DND-41 (cell line): ENCODE measurements around the gene SGCE.

Source experiments
- ATAC-seq: fragments of 200-7000 bp; cut with Tn5 transposase; 3 replicates; pipeline ENCODE4 v1.9.1; 2021; ENCODE audit warnings: low read depth; ENCODE audit not compliant: insufficient read depth
- DNase-seq: peaks from one replicate; pipeline ENCODE4 v3.0.0-alpha.2; 2020
- H2AFZ ChIP-seq: 2 replicates; pipeline ENCODE4 v1.6.0; 2012; ENCODE audit warnings: low read depth, low read length
- H3K27ac ChIP-seq: 2 replicates; pipeline ENCODE4 v1.5.1; 2012; ENCODE audit warnings: low read length, inconsistent platforms
- H3K27me3 ChIP-seq: fragments of 200-600 bp; sonication (generic); 2 replicates; pipeline ENCODE4 v1.6.0; 2012; ENCODE audit warnings: low read length, mild to moderate bottlenecking, inconsistent platforms; ENCODE audit not compliant: insufficient read depth, poor library complexity
- H3K36me3 ChIP-seq: 2 replicates; pipeline ENCODE4 v1.5.1; 2012; ENCODE audit warnings: low read length, inconsistent platforms; ENCODE audit not compliant: insufficient read depth
- H3K4me1 ChIP-seq: 2 replicates; pipeline ENCODE4 v1.5.1; 2012; ENCODE audit warnings: mild to moderate bottlenecking, low read length; ENCODE audit not compliant: insufficient read depth
- H3K4me2 ChIP-seq: 2 replicates; pipeline ENCODE4 v1.6.0; 2012; ENCODE audit warnings: mild to moderate bottlenecking, moderate library complexity, low read length, inconsistent platforms; ENCODE audit not compliant: insufficient read depth
- H3K4me3 ChIP-seq, 2 experiments: fragments of 200-600 bp in 1 of 2; shearing (Covaris generic) in 1 of 2; 2 replicates each; pipeline ENCODE4 v1.5.1; 2012 to 2016; ENCODE audit warnings: inconsistent platforms in 2 of 2, low read length in 2 of 2, mild to moderate bottlenecking in 2 of 2, low read depth in 1 of 2, moderate library complexity in 1 of 2
- H3K79me2 ChIP-seq: 2 replicates; pipeline ENCODE4 v1.6.0; 2012; ENCODE audit warnings: low read length, inconsistent platforms; ENCODE audit not compliant: insufficient read depth
- H3K9ac ChIP-seq: 2 replicates; pipeline ENCODE4 v1.6.0; 2012; ENCODE audit warnings: low read depth, mild to moderate bottlenecking, inconsistent platforms, low read length, moderate library complexity
- H3K9me3 ChIP-seq: 2 replicates; pipeline ENCODE4 v1.5.1; 2012; ENCODE audit warnings: low read length, moderate library complexity, mild to moderate bottlenecking, inconsistent platforms; ENCODE audit not compliant: insufficient read depth, severe bottlenecking
- H4K20me1 ChIP-seq: 2 replicates; pipeline ENCODE4 v1.6.0; 2012; ENCODE audit warnings: low read length; ENCODE audit not compliant: insufficient read depth
- CTCF ChIP-seq: IDR thresholded peaks from 2 replicates; pipeline ENCODE4 v1.5.1; 2012; ENCODE audit warnings: borderline replicate concordance, low read length, moderate library complexity, mild to moderate bottlenecking; ENCODE audit not compliant: poor library complexity, severe bottlenecking; ENCODE audit errors: extremely low read depth
- EZH2 ChIP-seq: IDR thresholded peaks from 3 replicates; pipeline ENCODE4 v1.6.1; 2012; ENCODE audit warnings: borderline replicate concordance, low read depth, mild to moderate bottlenecking, moderate library complexity, low read length, inconsistent platforms; ENCODE audit not compliant: severe bottlenecking

SGCE gene

GRCh38 chr7:94577357-94577756 is 78.6 kb downstream of the SGCE start:
- Histone ChIP-seq H3K27me3 (no peaks in the 10 kb centered on the region), H3K27ac (no peak overlapping the region), H3K4me1 (no peaks in the 10 kb centered on the region), H2AFZ (no peak overlapping the region), H3K9me3 (peaks cover 3% of the 10 kb centered on the region), H3K36me3 (peaks cover 3% of the 10 kb centered on the region; the same call in 1 of the 2 replicates), H4K20me1 (no peaks in the 10 kb centered on the region), H3K4me2 (no peak overlapping the region), H3K9ac (no peak overlapping the region), H3K4me3 (no peak overlapping the region), H3K79me2 (no peaks in the 10 kb centered on the region)
- DNase-seq (no peak), ATAC-seq (no peak)
- TF ChIP-seq CTCF (no peak), EZH2 (no peak)

- H3K27me3 ChIP-seq: no peaks in the 10 kb centered on the region
- no peaks in the 10 kb centered on the region for H3K4me1 ChIP-seq
- DNase-seq (no peak), ATAC-seq (no peak)
- peaks cover 3% of the 10 kb centered on the region for H3K9me3 ChIP-seq
- H2AFZ ChIP-seq: no peak overlapping the region
- H3K4me2 ChIP-seq: no peak overlapping the region
- H3K27ac ChIP-seq: no peak overlapping the region
- peaks cover 3% of the 10 kb centered on the region; the same call in 1 of the 2 replicates for H3K36me3 ChIP-seq
- H3K4me3 ChIP-seq: no peak overlapping the region
- TF ChIP-seq CTCF: no peak
- TF ChIP-seq EZH2: no peak
- H4K20me1 ChIP-seq: no peaks in the 10 kb centered on the region
- no peaks in the 10 kb centered on the region for H3K79me2 ChIP-seq
- H3K9ac ChIP-seq: no peak overlapping the region
Observed at GRCh38 chr7:94576316-94576715, 79.6 kb downstream of the SGCE start.

- peaks cover 3% of the 10 kb centered on the region for H3K9me3 ChIP-seq
- H4K20me1 ChIP-seq: no peaks in the 10 kb centered on the region
- no peak for TF ChIP-seq EZH2
- TF ChIP-seq CTCF: no peak
- no peak overlapping the region for H3K9ac ChIP-seq
- no peak overlapping the region for H3K4me3 ChIP-seq
- H3K27me3 ChIP-seq: no peaks in the 10 kb centered on the region
- H3K4me2 ChIP-seq: no peak overlapping the region
- ATAC-seq (no peak), DNase-seq (no peak)
- H3K27ac ChIP-seq: no peak overlapping the region
- no peak overlapping the region for H2AFZ ChIP-seq
- H3K36me3 ChIP-seq: peaks cover 3% of the 10 kb centered on the region; the same call in 1 of the 2 replicates
- no peaks in the 10 kb centered on the region for H3K4me1 ChIP-seq
- no peaks in the 10 kb centered on the region for H3K79me2 ChIP-seq
Observed at GRCh38 chr7:94575646-94576045, 80.3 kb downstream of the SGCE start.

GRCh38 chr7:94571816-94572215 is 84.1 kb downstream of the SGCE start:
- H3K4me2 ChIP-seq: no peak overlapping the region
- no peaks in the 10 kb centered on the region for H3K4me1 ChIP-seq
- H2AFZ ChIP-seq: no peak overlapping the region
- TF ChIP-seq CTCF (no peak), EZH2 (no peak)
- H3K9me3 ChIP-seq: peaks cover 3% of the 10 kb centered on the region
- no peaks in the 10 kb centered on the region for H3K27me3 ChIP-seq
- H3K79me2 ChIP-seq: no peaks in the 10 kb centered on the region
- H3K36me3 ChIP-seq: no peaks in the 10 kb centered on the region; the same call in 1 of the 2 replicates
- ATAC-seq (no peak), DNase-seq (no peak)
- no peak overlapping the region for H3K27ac ChIP-seq
- H3K9ac ChIP-seq: no peak overlapping the region
- no peak overlapping the region for H3K4me3 ChIP-seq
- H4K20me1 ChIP-seq: no peaks in the 10 kb centered on the region
